ENCODE results near the gene BLACAT1.
A peak's percentile ranks its signal among the peaks of the same experiment; 100 is the strongest.

Gene BLACAT1

DNA sequence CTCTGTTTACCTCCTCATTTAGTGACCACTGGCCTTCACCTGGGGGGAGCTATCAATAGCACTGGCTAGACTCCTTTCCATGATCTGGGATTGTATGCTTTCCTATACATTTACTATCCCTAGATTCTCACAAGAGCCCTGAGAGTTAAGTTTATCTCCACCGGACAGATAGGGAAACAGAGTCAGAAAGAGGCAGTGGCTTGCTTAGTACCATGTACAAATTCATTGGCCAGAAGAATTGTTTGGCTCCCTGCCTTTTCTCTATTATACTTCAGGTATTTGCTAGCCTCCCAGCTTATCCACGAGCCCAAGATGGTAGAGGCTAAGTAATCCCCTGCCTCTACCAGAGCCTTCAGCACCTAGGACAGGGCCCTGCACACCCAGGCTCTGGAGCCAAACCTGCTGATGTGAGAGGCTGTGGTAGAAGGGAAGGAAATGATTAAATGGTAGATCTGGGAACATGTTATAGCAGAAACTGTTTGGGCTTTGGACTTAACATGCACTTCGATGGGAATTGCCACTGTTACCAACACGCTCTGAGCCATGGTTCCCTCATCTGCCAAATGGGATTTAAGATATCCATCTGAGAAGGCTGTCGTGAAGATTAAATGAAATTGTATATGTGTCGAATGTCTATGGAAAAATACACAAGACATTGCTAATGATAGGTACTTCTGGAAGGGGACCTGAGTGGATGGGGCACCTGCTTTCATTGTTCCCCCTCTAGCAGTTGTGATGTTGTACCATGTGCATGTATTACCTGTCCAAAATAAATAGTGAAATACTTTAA lies 3.1 kb upstream of the BLACAT1 start:
- 57% methylated on average over 6 of the region's 6 CpGs for WGBS
- H3K36me3 ChIP-seq (ENCODE audit: control insufficient read depth in 1 of 2, insufficient read depth in 2 of 2, low read depth in 1 of 2, low read length in 2 of 2) = no peaks in the 10 kb centered on the region
- no peak overlapping the region for H2BK12ac ChIP-seq (ENCODE audit: low read length in 2 of 2)
- H3K27ac ChIP-seq (ENCODE audit: low read length, poor library complexity, severe bottlenecking) = no peak overlapping the region
- no peak overlapping the region for H2AFZ ChIP-seq (ENCODE audit: low read depth, low read length)
- no peak overlapping the region for H3K9ac ChIP-seq (ENCODE audit: low read length)
- no peak overlapping the region for H2BK15ac ChIP-seq (ENCODE audit: low read depth, poor library complexity, severe bottlenecking)
- H4K8ac ChIP-seq (ENCODE audit: low read length) = no peak overlapping the region
- H2BK5ac ChIP-seq (ENCODE audit: low read depth, low read length, poor library complexity, severe bottlenecking) = no peak overlapping the region
- no peak overlapping the region for H3K14ac ChIP-seq (ENCODE audit: low read length in 2 of 2)
- peak; percentile 62 for DNase-seq
- H2BK120ac ChIP-seq (ENCODE audit: low read depth, low read length) = no peak overlapping the region
- no peak overlapping the region for H3K23ac ChIP-seq (ENCODE audit: low read length in 2 of 2)
- H3K4me2 ChIP-seq (ENCODE audit: low read length, poor library complexity, severe bottlenecking) = no peak overlapping the region
- H3K4me3 ChIP-seq (ENCODE audit: insufficient read depth in 1 of 2, low read depth in 1 of 2, low read length in 2 of 2) = no peak overlapping the region
- no peak overlapping the region for H2AK5ac ChIP-seq (ENCODE audit: low read length, severe bottlenecking)
- H3K9me3 ChIP-seq (ENCODE audit: control insufficient read depth, low read length) = no peaks in the 10 kb centered on the region
- no peak overlapping the region for H3K4ac ChIP-seq (ENCODE audit: low read depth in 1 of 2, low read length in 2 of 2)
- no peaks in the 10 kb centered on the region for H3K79me1 ChIP-seq (replicated peaks; ENCODE audit: low read length, poor library complexity, severe bottlenecking)
- H3K4me1 ChIP-seq (ENCODE audit: control insufficient read depth, insufficient read depth, low read depth, low read length) = peaks cover 13% of the 10 kb centered on the region
- H3K18ac ChIP-seq (ENCODE audit: low read depth in 1 of 2, low read length in 2 of 2) = no peak overlapping the region
- H4K91ac ChIP-seq (ENCODE audit: low read length) = no peak overlapping the region
- H3K27me3 ChIP-seq (ENCODE audit: control insufficient read depth in 1 of 2, insufficient read depth in 1 of 2, low read length in 2 of 2) = peaks cover 82 to 87% of the 10 kb centered on the region in 2 experiments

DNA sequence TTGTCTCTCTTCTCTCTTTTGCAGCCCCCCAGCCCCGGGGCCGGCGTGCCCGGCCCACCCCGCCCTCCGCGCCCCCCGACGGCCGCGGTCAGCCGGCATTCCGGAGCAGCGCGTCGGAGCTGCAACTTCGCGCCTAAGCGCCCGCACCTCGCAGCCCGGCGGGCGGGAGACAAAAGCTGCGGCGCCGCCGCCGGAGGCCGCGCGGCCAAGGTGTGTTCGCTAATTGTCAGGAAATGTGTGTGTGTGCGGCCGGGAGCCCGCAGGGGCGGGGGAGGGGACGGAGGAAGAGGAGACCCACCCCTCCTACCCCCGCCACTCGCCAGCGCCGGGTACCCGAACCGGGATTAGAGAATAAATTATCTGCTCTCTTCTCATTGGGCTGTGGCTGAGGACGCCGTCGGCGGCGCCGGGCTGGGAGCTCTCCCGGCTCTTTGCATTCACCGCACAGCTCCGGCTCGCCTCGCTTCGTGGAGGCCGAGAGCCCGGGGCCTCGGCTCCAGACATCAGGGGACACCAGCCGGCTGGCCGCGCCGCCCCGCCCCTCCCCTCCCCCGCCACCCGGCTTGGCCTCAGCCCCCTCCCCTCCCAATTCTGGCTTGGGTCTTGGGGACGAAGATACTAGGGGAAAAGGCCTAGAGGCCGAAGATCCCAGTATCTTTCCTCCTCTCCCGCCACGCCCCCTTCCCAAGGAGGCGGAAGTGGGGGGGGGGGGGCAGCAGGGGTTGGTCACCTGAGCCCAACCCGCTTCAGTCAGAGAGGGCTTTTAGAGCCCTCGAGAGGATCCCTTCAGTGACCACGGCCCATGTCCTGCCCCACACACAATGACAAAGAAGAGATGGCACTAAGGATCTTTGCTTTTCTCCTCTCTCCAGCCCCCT lies 1.3 kb upstream of the BLACAT1 start:
- no peak overlapping the region for H3K23ac ChIP-seq (ENCODE audit: low read length in 2 of 2)
- no peak overlapping the region for H3K9ac ChIP-seq (ENCODE audit: low read length)
- H3K79me1 ChIP-seq (replicated peaks; ENCODE audit: low read length, poor library complexity, severe bottlenecking) = no peaks in the 10 kb centered on the region
- H2AK5ac ChIP-seq (ENCODE audit: low read length, severe bottlenecking) = no peak overlapping the region
- no peak overlapping the region for H3K4me3 ChIP-seq (ENCODE audit: insufficient read depth in 1 of 2, low read depth in 1 of 2, low read length in 2 of 2)
- H4K8ac ChIP-seq (ENCODE audit: low read length) = no peak overlapping the region
- no peak overlapping the region for H2BK15ac ChIP-seq (ENCODE audit: low read depth, poor library complexity, severe bottlenecking)
- 2% methylated on average over 19 of the region's 74 CpGs for WGBS
- no peak overlapping the region for H2BK120ac ChIP-seq (ENCODE audit: low read depth, low read length)
- H3K18ac ChIP-seq (ENCODE audit: low read depth in 1 of 2, low read length in 2 of 2) = no peak overlapping the region
- DNase-seq = no peak
- no peak overlapping the region for H3K27ac ChIP-seq (ENCODE audit: low read length, poor library complexity, severe bottlenecking)
- H3K14ac ChIP-seq (ENCODE audit: low read length in 2 of 2) = no peak overlapping the region
- no peaks in the 10 kb centered on the region for H3K9me3 ChIP-seq (ENCODE audit: control insufficient read depth, low read length)
- no peak overlapping the region for H3K4ac ChIP-seq (ENCODE audit: low read depth in 1 of 2, low read length in 2 of 2)
- peaks cover 88 to 91% of the 10 kb centered on the region in 2 experiments for H3K27me3 ChIP-seq (ENCODE audit: control insufficient read depth in 1 of 2, insufficient read depth in 1 of 2, low read length in 2 of 2)
- H2BK12ac ChIP-seq (ENCODE audit: low read length in 2 of 2) = no peak overlapping the region
- peak overlapping the region; percentile 44 for H3K4me2 ChIP-seq (ENCODE audit: low read length, poor library complexity, severe bottlenecking)
- H4K91ac ChIP-seq (ENCODE audit: low read length) = no peak overlapping the region
- peaks cover 13% of the 10 kb centered on the region for H3K4me1 ChIP-seq (ENCODE audit: control insufficient read depth, insufficient read depth, low read depth, low read length)
- no peak overlapping the region for H2AFZ ChIP-seq (ENCODE audit: low read depth, low read length)
- H2BK5ac ChIP-seq (ENCODE audit: low read depth, low read length, poor library complexity, severe bottlenecking) = no peak overlapping the region
- H3K36me3 ChIP-seq (ENCODE audit: control insufficient read depth in 1 of 2, insufficient read depth in 2 of 2, low read depth in 1 of 2, low read length in 2 of 2) = no peaks in the 10 kb centered on the region

DNA sequence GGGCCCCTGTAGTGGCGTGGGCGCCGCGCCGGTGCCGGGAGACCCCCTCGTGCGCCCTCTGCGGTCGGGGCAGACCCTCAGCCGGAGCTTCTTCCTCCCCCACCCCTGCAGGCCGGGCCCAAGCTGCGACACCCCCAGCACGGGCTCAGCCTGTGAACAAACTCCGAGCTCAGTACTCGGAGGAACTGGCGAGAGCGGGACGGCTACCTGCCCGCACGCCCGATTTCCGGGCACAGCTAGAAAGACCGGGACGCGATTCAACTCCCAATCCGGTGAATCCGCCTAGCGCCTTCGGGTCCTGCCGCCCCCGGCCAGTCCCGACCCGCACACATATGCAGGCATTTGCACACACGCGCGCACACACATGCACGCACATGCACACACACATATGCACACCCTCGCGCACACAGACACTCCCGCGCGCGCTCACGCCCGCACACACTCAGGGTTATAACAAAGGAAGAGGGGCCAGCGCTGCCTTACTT lies 580 bp upstream of the BLACAT1 start:
- 1% methylated on average over 47 of the region's 47 CpGs for WGBS

DNA sequence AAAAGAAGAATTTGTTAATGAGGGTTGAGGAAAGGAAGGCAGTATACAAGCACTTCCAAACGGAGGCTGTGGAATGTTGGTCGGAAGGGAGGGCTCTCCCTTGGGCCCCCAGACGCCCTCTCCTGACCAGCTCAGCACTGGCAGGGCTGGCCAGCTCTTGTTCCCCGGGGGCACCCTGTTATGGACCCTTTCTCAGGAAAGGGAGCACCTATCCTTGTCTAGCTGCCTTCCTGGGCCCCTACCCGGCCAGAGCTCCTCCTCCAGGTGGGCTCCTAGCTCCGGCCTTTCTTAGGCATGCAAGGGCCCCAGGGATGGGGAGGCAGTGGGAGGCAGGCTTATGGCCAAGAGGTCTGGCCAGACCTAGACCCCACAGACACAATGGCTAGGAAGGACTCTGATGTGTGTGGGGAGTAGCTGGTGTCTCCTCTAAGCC lies 926 bp downstream of the BLACAT1 start:
- Histone ChIP-seq H2BK5ac (ENCODE audit: low read depth, low read length, poor library complexity, severe bottlenecking) (no peak overlapping the region), H2AK5ac (ENCODE audit: low read length, severe bottlenecking) (no peak overlapping the region), H3K27me3 (ENCODE audit: control insufficient read depth in 1 of 2, insufficient read depth in 1 of 2, low read length in 2 of 2) (peaks cover 92 to 94% of the 10 kb centered on the region in 2 experiments), H4K8ac (ENCODE audit: low read length) (no peak overlapping the region), H2AFZ (ENCODE audit: low read depth, low read length) (no peak overlapping the region), H3K4me2 (ENCODE audit: low read length, poor library complexity, severe bottlenecking) (no peak overlapping the region), H3K79me1 (replicated peaks; ENCODE audit: low read length, poor library complexity, severe bottlenecking) (no peaks in the 10 kb centered on the region), H3K18ac (ENCODE audit: low read depth in 1 of 2, low read length in 2 of 2) (no peak overlapping the region), H2BK120ac (ENCODE audit: low read depth, low read length) (no peak overlapping the region), H3K27ac (ENCODE audit: low read length, poor library complexity, severe bottlenecking) (no peak overlapping the region), H3K4me1 (ENCODE audit: control insufficient read depth, insufficient read depth, low read depth, low read length) (peaks cover 19% of the 10 kb centered on the region), H3K9ac (ENCODE audit: low read length) (no peak overlapping the region), H2BK12ac (ENCODE audit: low read length in 2 of 2) (no peak overlapping the region), H3K4ac (ENCODE audit: low read depth in 1 of 2, low read length in 2 of 2) (no peak overlapping the region), H2BK15ac (ENCODE audit: low read depth, poor library complexity, severe bottlenecking) (no peak overlapping the region), H3K23ac (ENCODE audit: low read length in 2 of 2) (no peak overlapping the region), H4K91ac (ENCODE audit: low read length) (no peak overlapping the region), H3K4me3 (ENCODE audit: insufficient read depth in 1 of 2, low read depth in 1 of 2, low read length in 2 of 2) (no peak overlapping the region), H3K36me3 (ENCODE audit: control insufficient read depth in 1 of 2, insufficient read depth in 2 of 2, low read depth in 1 of 2, low read length in 2 of 2) (no peaks in the 10 kb centered on the region), H3K9me3 (ENCODE audit: control insufficient read depth, low read length) (no peaks in the 10 kb centered on the region), H3K14ac (ENCODE audit: low read length in 2 of 2) (no peak overlapping the region)
- 10% methylated on average over 6 of the region's 6 CpGs for WGBS
- no peak for DNase-seq

More for the DNA sequence above, 580 bp upstream of the BLACAT1 start:
- Histone ChIP-seq H2AK5ac (ENCODE audit: low read length, severe bottlenecking) (no peak overlapping the region), H3K27ac (ENCODE audit: low read length, poor library complexity, severe bottlenecking) (no peak overlapping the region), H2AFZ (ENCODE audit: low read depth, low read length) (no peak overlapping the region), H3K18ac (ENCODE audit: low read depth in 1 of 2, low read length in 2 of 2) (no peak overlapping the region), H2BK120ac (ENCODE audit: low read depth, low read length) (no peak overlapping the region), H3K23ac (ENCODE audit: low read length in 2 of 2) (peak overlapping the region in 1 of 2 experiments; percentile 85), H3K79me1 (replicated peaks; ENCODE audit: low read length, poor library complexity, severe bottlenecking) (no peaks in the 10 kb centered on the region), H3K4ac (ENCODE audit: low read depth in 1 of 2, low read length in 2 of 2) (no peak overlapping the region), H2BK12ac (ENCODE audit: low read length in 2 of 2) (no peak overlapping the region), H3K27me3 (ENCODE audit: control insufficient read depth in 1 of 2, insufficient read depth in 1 of 2, low read length in 2 of 2) (peaks cover 90 to 93% of the 10 kb centered on the region in 2 experiments), H4K8ac (ENCODE audit: low read length) (no peak overlapping the region), H4K91ac (ENCODE audit: low read length) (no peak overlapping the region), H3K9me3 (ENCODE audit: control insufficient read depth, low read length) (no peaks in the 10 kb centered on the region), H3K14ac (ENCODE audit: low read length in 2 of 2) (no peak overlapping the region), H2BK5ac (ENCODE audit: low read depth, low read length, poor library complexity, severe bottlenecking) (no peak overlapping the region), H2BK15ac (ENCODE audit: low read depth, poor library complexity, severe bottlenecking) (no peak overlapping the region), H3K4me2 (ENCODE audit: low read length, poor library complexity, severe bottlenecking) (peak overlapping the region; percentile 44), H3K4me1 (ENCODE audit: control insufficient read depth, insufficient read depth, low read depth, low read length) (peaks cover 13% of the 10 kb centered on the region), H3K4me3 (ENCODE audit: insufficient read depth in 1 of 2, low read depth in 1 of 2, low read length in 2 of 2) (no peak overlapping the region), H3K9ac (ENCODE audit: low read length) (no peak overlapping the region), H3K36me3 (ENCODE audit: control insufficient read depth in 1 of 2, insufficient read depth in 2 of 2, low read depth in 1 of 2, low read length in 2 of 2) (no peaks in the 10 kb centered on the region)
- no peak for DNase-seq

Data from mesenchymal stem cell (in vitro differentiated cells and primary cell).